K562 (cell line): Measurements from ENCODE around the gene MAP3K6. TPM values are rescaled to one million over a fixed set of nuclear protein-coding genes. Genes with fewer than 3 reads are reported as not detected.

Experiments
- ARNT ChIP-seq, 2 experiments: fragments of 450-650 bp; IDR thresholded peaks; 2 replicates each; pipeline ENCODE4 v1.6.1; 2016; ENCODE audit warnings: mild to moderate bottlenecking in 1 of 2
- ASH1L ChIP-seq: fragments of 450-650 bp; IDR thresholded peaks from 2 replicates; pipeline ENCODE4 v1.6.1; 2018; ENCODE audit warnings: borderline replicate concordance, mild to moderate bottlenecking, low read depth; ENCODE audit not compliant: partially characterized antibody
- CC2D1A ChIP-seq: fragments of 450-650 bp; IDR thresholded peaks from 2 replicates; pipeline ENCODE4 v1.6.1; 2017; ENCODE audit warnings: mild to moderate bottlenecking
- FOXA3 ChIP-seq, 2 experiments: fragments of 450-650 bp in 1 of 2; sonication (generic) in 1 of 2; formaldehyde crosslinking; IDR thresholded peaks in 1 of 2; conservative IDR thresholded peaks in 1 of 2; 2 replicates each; pipeline versions ENCODE4 v1.4.0 to v1.8.0; 2020 to 2022; ENCODE audit warnings: mild to moderate bottlenecking in 2 of 2, missing genetic modification reagents in 1 of 2
- FOXP4 ChIP-seq: sonication (generic); formaldehyde crosslinking; IDR thresholded peaks from 2 replicates; pipeline ENCODE4 v1.8.0; 2022; ENCODE audit warnings: mild to moderate bottlenecking, missing genetic modification reagents, borderline replicate concordance
- HOXB6 ChIP-seq: fragments of 250-450 bp; sonication (Bioruptor Pico); IDR thresholded peaks from 2 replicates; pipeline ENCODE4 v1.5.1; 2022; ENCODE audit warnings: mild to moderate bottlenecking, borderline replicate concordance
- PRMT5 ChIP-seq: sonication (generic); formaldehyde crosslinking; IDR thresholded peaks from 2 replicates; pipeline ENCODE4 v1.5.0; 2020; ENCODE audit warnings: missing genetic modification reagents
- SMAD3 ChIP-seq: fragments of 450-650 bp; formaldehyde crosslinking; conservative IDR thresholded peaks from 2 replicates; pipeline ENCODE4 v1.4.0; 2020; ENCODE audit warnings: mild to moderate bottlenecking
- U2AF1 ChIP-seq: fragments of 200-400 bp; formaldehyde crosslinking; optimal IDR thresholded peaks from 2 replicates; pipeline ENCODE3; 2017; ENCODE audit warnings: mild to moderate bottlenecking, low read depth, low read length, moderate library complexity
- ZBTB11 ChIP-seq, 3 experiments: fragments of 200-800 bp in 1 of 3; fragments of 250-450 bp in 1 of 3; fragments of 450-650 bp in 1 of 3; sonication (Bioruptor Pico) in 1 of 3; sonication (Bioruptor generic) in 1 of 3; formaldehyde crosslinking in 1 of 3; IDR thresholded peaks; 2 replicates each; pipeline versions ENCODE4 v1.6.1 to v1.8.0; 2016 to 2022; ENCODE audit warnings: mild to moderate bottlenecking in 2 of 3, missing genetic modification characterization in 2 of 3, missing compliant biosample characterization in 1 of 3, moderate library complexity in 1 of 3
- ZFP36 ChIP-seq: fragments of 150-350 bp; IDR thresholded peaks from 2 replicates; pipeline ENCODE4 v1.6.1; 2018; ENCODE audit warnings: low read length, low read depth; ENCODE audit not compliant: partially characterized antibody
- ZNF384 ChIP-seq: IDR thresholded peaks from 2 replicates; pipeline ENCODE4 v1.6.1; 2012; ENCODE audit warnings: low read depth, low read length, improper control_type of control experiment
- ZNF41 ChIP-seq: fragments of 250-450 bp; sonication (Bioruptor Pico); conservative IDR thresholded peaks from 2 replicates; pipeline ENCODE4 v1.4.0; 2020; ENCODE audit warnings: mild to moderate bottlenecking
- ZNF778 ChIP-seq: fragments of 450-650 bp; formaldehyde crosslinking; IDR thresholded peaks from 2 replicates; pipeline ENCODE4 v1.4.0; 2020; ENCODE audit warnings: mild to moderate bottlenecking, moderate library complexity
- polyA plus RNA-seq, 8 experiments: library from polyadenylated mRNA; depleted of rRNA in 4 of 8; stranded (reverse) in 5 of 8; unstranded in 3 of 8; fragments of >200 nt; fragmentation: Nextera tagmentation in 2 of 8; fragmentation: Illumina TruSeq in 1 of 8; extraction: Ambion mirVana in 2 of 8; extraction: Trizol in 1 of 8; gene quantifications; 2 replicates each; pipeline versions ENCODE4 v1.2.1 to v1.2.3, GENCODE V29; 2011 to 2014; ENCODE audit warnings: inconsistent platforms in 1 of 8, missing spikeins in 1 of 8
- total RNA-seq, 7 experiments: library from RNA; depleted of rRNA in 6 of 7; stranded (reverse); fragments of >200 nt in 6 of 7; fragmentation: Illumina TruSeq in 2 of 7; extraction: Trizol in 2 of 7; gene quantifications; 2 replicates each; pipeline versions ENCODE4 v1.2.1 to v1.2.3, GENCODE V29; 2011 to 2021; ENCODE audit warnings: low replicate concordance in 1 of 7

MAP3K6 gene
- total and polyA plus RNA-seq, 9 of the 15 experiments (the other 6 are each of a cell fraction or from before 2014, with no cell fraction given) = 0.99 to 21.9 (median 7.0) TPM

- TF ChIP-seq CC2D1A = 0 out of 2 replicates have a peak, but pooled peaks have one; percentile 3
- TF ChIP-seq ARNT (IDR thresholded peaks at IDR 0.05) = peak in 1 of 2 experiments; percentile 44; a peak in 1 of 4 replicates
- no peak for TF ChIP-seq ZNF778 (CRISPR knock-in tag)
- no peak for TF ChIP-seq HOXB6
- TF ChIP-seq U2AF1 = no peak
- peak; percentile 25 for TF ChIP-seq ZNF384
- TF ChIP-seq FOXA3 (CRISPR knock-in tag; conservative IDR thresholded peaks at IDR 0.05 in 1 of 2, IDR thresholded peaks at IDR 0.05 in 1 of 2) = peak in 1 of 2 experiments; percentile 14; a peak in 1 of 4 replicates
- no peak for TF ChIP-seq ZNF41 (CRISPR knock-in tag)
- peak; percentile 91 for TF ChIP-seq ZFP36
- TF ChIP-seq SMAD3 (CRISPR knock-in tag) = no peak
- no peak for TF ChIP-seq PRMT5 (CRISPR knock-in tag)
- TF ChIP-seq ASH1L = no peak
- TF ChIP-seq ZBTB11 (CRISPR knock-in tag; IDR thresholded peaks at IDR 0.05) = 0 out of 6 replicates have a peak, but pooled peaks of 1 of the 3 experiments have one; percentile 13
- no peak for TF ChIP-seq FOXP4 (CRISPR knock-in tag)
- TF ChIP-seq, all 486 proteins: peak for 9
Measured at GRCh38 chr1:27372808-27373690, 6.3 kb upstream of the MAP3K6 start (continued).
